B cell (primary cell): ENCODE measurements around the gene ANKRD33B. TPM values are rescaled to one million over a fixed set of nuclear protein-coding genes. Genes with fewer than 3 reads are reported as not detected.

Experiments used
- ATAC-seq: fragments of 200-7000 bp; cut with Tn5 transposase; one replicate; pipeline ENCODE4 v1.10.0; 2021; ENCODE audit warnings: low read depth, mild to moderate bottlenecking, moderate number of reproducible peaks, moderate library complexity
- CTCF ChIA-PET: fragments of 350-600 bp; sonication (Branson Sonifier 250); formaldehyde crosslinking; loops from one replicate; lab custom pipeline; 2021; ENCODE audit warnings: antibody characterized with exemption, inconsistent platforms; lab: Charles Lee
- POLR2A ChIA-PET: fragments of 350-600 bp; sonication (Branson Sonifier 250); formaldehyde crosslinking; loops from one replicate; lab custom pipeline; 2021; ENCODE audit warnings: antibody characterized with exemption; lab: Charles Lee
- DNase-seq: peaks from one replicate; pipeline ENCODE4 v3.0.0; 2013
- H2AFZ ChIP-seq: 2 replicates; pipeline ENCODE4 v1.6.1; 2012; ENCODE audit warnings: mild to moderate bottlenecking, low read depth, low read length; ENCODE audit not compliant: insufficient read depth, poor library complexity, severe bottlenecking
- H3K27ac ChIP-seq, 2 donors: 1 replicate in 1 of 2; 2 replicates in 1 of 2; pipeline ENCODE4 v1.5.1; 2012 to 2013; ENCODE audit warnings: low read length in 2 of 2, mild to moderate bottlenecking in 2 of 2, moderate library complexity in 1 of 2
- H3K27me3 ChIP-seq, 4 experiments: fragments of 200-600 bp in 1 of 4; sonication (generic) in 1 of 4; replicated peaks in 1 of 4; 1 replicate in 2 of 4; 2 replicates in 2 of 4; pipeline versions ENCODE4 v1.6.1 to v1.7.0; 2013 to 2016; ENCODE audit warnings: low read length in 3 of 4, mild to moderate bottlenecking in 2 of 4, mixed read lengths in 1 of 4, moderate library complexity in 1 of 4; ENCODE audit not compliant: insufficient read depth in 4 of 4, control insufficient read depth in 3 of 4; ENCODE audit errors: control extremely low read depth in 1 of 4
- H3K36me3 ChIP-seq, 2 experiments: replicated peaks in 1 of 2; 1 replicate in 1 of 2; 2 replicates in 1 of 2; pipeline versions ENCODE4 v1.6.1 to v1.7.1; 2013; ENCODE audit warnings: low read length in 1 of 2; ENCODE audit not compliant: insufficient read depth in 2 of 2, control insufficient read depth in 1 of 2; ENCODE audit errors: control extremely low read depth in 1 of 2, extremely low read depth in 1 of 2
- H3K4me1 ChIP-seq, 2 donors: fragments of 200-600 bp in 1 of 2; sonication (generic) in 1 of 2; 1 replicate in 1 of 2; 2 replicates in 1 of 2; pipeline versions ENCODE4 v1.5.1 to v1.6.1; 2013 to 2017; ENCODE audit warnings: low read length in 2 of 2; ENCODE audit not compliant: control insufficient read depth in 2 of 2, insufficient read depth in 2 of 2
- H3K4me2 ChIP-seq: replicated peaks from 2 replicates; pipeline ENCODE3; 2012; ENCODE audit warnings: mild to moderate bottlenecking, low read depth, low read length; ENCODE audit not compliant: poor library complexity, severe bottlenecking
- H3K4me3 ChIP-seq, 5 experiments: fragments of 200-600 bp in 1 of 5; sonication (generic) in 1 of 5; 1 replicate in 3 of 5; 2 replicates in 2 of 5; pipeline versions ENCODE4 v1.5.1 to v1.7.0; 2011 to 2016; ENCODE audit warnings: low read length in 4 of 5, mild to moderate bottlenecking in 4 of 5, low read depth in 2 of 5, control low read depth in 1 of 5, moderate library complexity in 1 of 5; ENCODE audit not compliant: insufficient read depth in 1 of 5; ENCODE audit errors: control extremely low read depth in 1 of 5, extremely low read depth in 1 of 5
- H3K79me2 ChIP-seq: fragments of 200-600 bp; sonication (generic); one replicate; pipeline ENCODE4 v1.6.0; 2016; ENCODE audit warnings: low read length; ENCODE audit not compliant: control insufficient read depth, insufficient read depth
- H3K9ac ChIP-seq: fragments of 200-600 bp; sonication (generic); 2 replicates; pipeline ENCODE4 v1.6.1; 2017; ENCODE audit warnings: mild to moderate bottlenecking, low read length, moderate library complexity
- H3K9me3 ChIP-seq, 3 donors: one replicate each; pipeline versions ENCODE4 v1.6.1 to v1.7.1; 2013; ENCODE audit warnings: low read length in 2 of 3; ENCODE audit not compliant: control insufficient read depth in 2 of 3, insufficient read depth in 1 of 3; ENCODE audit errors: control extremely low read depth in 1 of 3
- H4K20me1 ChIP-seq: 2 replicates; pipeline ENCODE4 v1.6.0; 2012; ENCODE audit warnings: mild to moderate bottlenecking, low read length; ENCODE audit not compliant: insufficient read depth, control insufficient read depth, poor library complexity, severe bottlenecking
- H3K27ac Mint-ChIP-seq: one replicate; pipeline ENCODE4 v1.8.0; 2021; ENCODE audit warnings: mixed read lengths
- H3K27me3 Mint-ChIP-seq: one replicate; pipeline ENCODE4 v1.8.0; 2021; ENCODE audit warnings: mixed read lengths
- H3K4me1 Mint-ChIP-seq: one replicate; pipeline ENCODE4 v1.8.0; 2021; ENCODE audit warnings: mixed read lengths
- H3K4me3 Mint-ChIP-seq: one replicate; pipeline ENCODE4 v1.8.0; 2021; ENCODE audit warnings: mixed read lengths
- H3K9me3 Mint-ChIP-seq: one replicate; pipeline ENCODE4 v1.8.0; 2022; ENCODE audit warnings: mixed read lengths; ENCODE audit not compliant: insufficient read depth
- EZH2 ChIP-seq: IDR thresholded peaks from 2 replicates; pipeline ENCODE4 v1.6.1; 2012; ENCODE audit warnings: borderline replicate concordance, low read depth, mild to moderate bottlenecking, moderate library complexity, low read length; ENCODE audit not compliant: insufficient read depth, poor library complexity, severe bottlenecking
- WGBS: methylation state at CpG from one replicate; pipeline ENCODE4 v1.1.5; 2013; ENCODE audit warnings: missing lambda C conversion rate; ENCODE audit not compliant: insufficient coverage; 5-methylcytosine and 5-hydroxymethylcytosine counted together
- intact Hi-C: fragments of 100-400 bp; cut with micrococcal nuclease; formaldehyde crosslinking; loops from one replicate; pipeline ENCODE4 v1.10.0; 2022
- polyA plus RNA-seq: library from polyadenylated mRNA; depleted of rRNA; stranded (reverse); fragments of >200 nt; gene quantifications from 2 replicates; pipeline ENCODE4 v1.2.3, GENCODE V29; 2012
- total RNA-seq, 2 donors: library from RNA; stranded (reverse); fragments of 120-200 nt in 1 of 2; gene quantifications; 1 replicate in 1 of 2; 2 replicates in 1 of 2; pipeline versions ENCODE4 v1.2.3 to v1.2.4, GENCODE V29; 2013 to 2022
- TF ChIP-seq, protein P1 (sequence below): fragments of 200-600 bp; IDR thresholded peaks from one replicate; pipeline ENCODE4 v1.8.0; 2022; ENCODE audit warnings: antibody characterized with exemption, mild to moderate bottlenecking

Gene ANKRD33B
- total and polyA plus RNA-seq, 2 donors (not counting 1 experiment from before 2014, with no cell fraction given) = 2.9 to 23.4 TPM

DNA sequence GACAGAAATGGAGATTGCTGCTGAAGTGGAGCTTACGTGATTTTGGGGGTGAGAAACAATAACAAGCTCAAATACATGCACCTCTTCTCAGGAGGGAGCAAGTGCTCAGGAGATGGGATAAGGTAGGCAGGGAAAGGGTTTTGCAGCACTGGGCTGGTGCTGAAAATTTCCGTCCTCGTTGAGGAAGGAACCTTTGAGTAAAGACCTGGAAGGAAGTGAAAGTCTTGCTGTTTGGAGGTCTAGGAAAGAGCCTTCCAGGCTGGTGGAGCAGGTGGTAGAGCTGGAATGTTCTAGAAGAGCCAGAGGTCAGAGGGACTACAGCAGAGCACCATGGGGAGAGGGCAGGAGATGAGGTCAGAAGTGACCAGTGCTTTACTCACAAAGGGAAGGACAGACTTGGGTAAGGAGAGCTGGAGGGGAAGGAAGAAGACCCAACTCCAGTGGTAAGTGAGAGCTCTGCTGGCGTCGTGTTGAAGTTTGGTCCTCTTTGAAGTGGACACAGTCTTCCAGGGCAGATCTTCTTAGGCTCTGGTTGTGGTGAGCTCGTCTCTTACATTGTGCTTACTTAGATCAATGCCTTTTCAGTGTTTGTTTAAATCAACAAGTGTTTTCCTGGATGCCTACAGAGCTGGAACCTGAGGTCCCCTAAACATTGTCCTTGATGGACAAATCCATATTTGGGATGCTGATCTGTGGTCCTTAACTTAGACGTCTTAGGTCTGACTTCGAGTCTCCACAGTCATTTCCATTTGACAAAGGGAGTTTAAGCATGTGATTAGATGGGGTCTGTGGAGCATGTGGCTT, 21.0 kb downstream of the ANKRD33B start:
- H3K4me1 Mint-ChIP-seq = peaks cover 88% of the 10 kb centered on the region
- H3K9me3 Mint-ChIP-seq = peaks cover 3% of the 10 kb centered on the region
- peak overlapping the region; percentile 16 for H3K4me3 Mint-ChIP-seq
- intact Hi-C loops = no loop called here
- Histone ChIP-seq H2AFZ (no peak overlapping the region), H3K36me3 (no peaks in the 10 kb centered on the region), H3K27me3 (no peaks in the 10 kb centered on the region), H3K27ac (no peak overlapping the region), H3K4me3 (no peak overlapping the region), H3K9ac (no peak overlapping the region), H3K79me2 (peaks cover 87% of the 10 kb centered on the region), H3K4me1 (peaks cover 54 to 62% of the 10 kb centered on the region in 2 donors), H3K4me2 (peak overlapping the region; percentile 45), H4K20me1 (peaks cover 69% of the 10 kb centered on the region), H3K9me3 (peaks cover 0 to 11% (median 8%) of the 10 kb centered on the region in 3 donors)
- 39% methylated on average over 5 of the region's 8 CpGs for WGBS
- H3K27ac Mint-ChIP-seq = peak overlapping the region; percentile 8
- H3K27me3 Mint-ChIP-seq = no peaks in the 10 kb centered on the region
- DNase-seq (peak; percentile 23), ATAC-seq (no peak)
- ChIA-PET CTCF (interaction anchor here (0.6 to 2.3 kb wide), 6 partner anchors 9 to 147 kb away, joined by 3 to 10 read pairs (median 4); no protein-coding TSS in a partner anchor), POLR2A (interaction anchor here (0.5 to 2.2 kb wide), 2 partner anchors 23 to 111 kb away, joined by 3 to 6 read pairs; no protein-coding TSS in a partner anchor)
- TF ChIP-seq EZH2 = no peak
- TF ChIP-seq, protein P1, sequence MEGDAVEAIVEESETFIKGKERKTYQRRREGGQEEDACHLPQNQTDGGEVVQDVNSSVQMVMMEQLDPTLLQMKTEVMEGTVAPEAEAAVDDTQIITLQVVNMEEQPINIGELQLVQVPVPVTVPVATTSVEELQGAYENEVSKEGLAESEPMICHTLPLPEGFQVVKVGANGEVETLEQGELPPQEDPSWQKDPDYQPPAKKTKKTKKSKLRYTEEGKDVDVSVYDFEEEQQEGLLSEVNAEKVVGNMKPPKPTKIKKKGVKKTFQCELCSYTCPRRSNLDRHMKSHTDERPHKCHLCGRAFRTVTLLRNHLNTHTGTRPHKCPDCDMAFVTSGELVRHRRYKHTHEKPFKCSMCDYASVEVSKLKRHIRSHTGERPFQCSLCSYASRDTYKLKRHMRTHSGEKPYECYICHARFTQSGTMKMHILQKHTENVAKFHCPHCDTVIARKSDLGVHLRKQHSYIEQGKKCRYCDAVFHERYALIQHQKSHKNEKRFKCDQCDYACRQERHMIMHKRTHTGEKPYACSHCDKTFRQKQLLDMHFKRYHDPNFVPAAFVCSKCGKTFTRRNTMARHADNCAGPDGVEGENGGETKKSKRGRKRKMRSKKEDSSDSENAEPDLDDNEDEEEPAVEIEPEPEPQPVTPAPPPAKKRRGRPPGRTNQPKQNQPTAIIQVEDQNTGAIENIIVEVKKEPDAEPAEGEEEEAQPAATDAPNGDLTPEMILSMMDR = no peak

DNA sequence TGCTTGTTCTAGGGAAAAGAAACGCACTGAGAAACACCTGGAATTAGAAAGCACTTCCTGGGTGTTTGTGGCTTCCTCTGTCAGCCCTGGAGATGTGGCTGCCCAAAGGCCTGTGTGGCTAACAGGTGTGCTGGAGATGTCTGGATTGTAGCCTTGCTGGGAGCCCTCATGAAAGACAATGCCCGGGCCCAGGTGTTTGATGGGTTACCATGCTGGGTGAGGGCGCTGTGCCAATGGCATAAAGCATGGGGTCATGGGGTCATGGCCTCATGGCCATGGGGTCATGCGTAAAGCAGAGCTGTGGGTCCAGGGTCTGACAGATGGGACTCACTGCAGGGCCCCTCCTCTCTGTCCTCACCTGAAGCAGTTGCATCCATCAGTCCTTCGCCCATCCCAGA, 21.6 kb downstream of the ANKRD33B start:
- POLR2A ChIA-PET = interaction anchor here (2.2 kb wide), 1 partner anchor 22 kb away, joined by 6 read pairs; no protein-coding TSS in a partner anchor
- no peak overlapping the region for H3K27ac ChIP-seq

More for the DNA sequence above, 21.6 kb downstream of the ANKRD33B start:
- TF ChIP-seq EZH2 = no peak
- TF ChIP-seq, protein P1 = no peak
- Mint-ChIP-seq H3K9me3 (peaks cover 3% of the 10 kb centered on the region), H3K27ac (peak overlapping the region; percentile 56), H3K4me1 (peaks cover 84% of the 10 kb centered on the region), H3K4me3 (no peak overlapping the region), H3K27me3 (no peaks in the 10 kb centered on the region)
- DNase-seq (peak; percentile 8), ATAC-seq (no peak)
- H4K20me1 ChIP-seq = peaks cover 69% of the 10 kb centered on the region
- H3K36me3 ChIP-seq = no peaks in the 10 kb centered on the region
- no peak overlapping the region for H3K4me3 ChIP-seq
- peaks cover 48 to 56% of the 10 kb centered on the region in 2 donors for H3K4me1 ChIP-seq
- 83% methylated on average over 5 of the region's 5 CpGs for WGBS
- CTCF ChIA-PET = interaction anchor here (1.0 to 2.3 kb wide), 2 partner anchors 42 to 148 kb away, joined by 3 to 10 read pairs; no protein-coding TSS in a partner anchor
- H2AFZ ChIP-seq = no peak overlapping the region
- peaks cover 0 to 11% (median 11%) of the 10 kb centered on the region in 3 donors for H3K9me3 ChIP-seq
- H3K9ac ChIP-seq = no peak overlapping the region
- no peak overlapping the region for H3K4me2 ChIP-seq
- intact Hi-C loops = no loop called here
- no peaks in the 10 kb centered on the region for H3K27me3 ChIP-seq
- H3K79me2 ChIP-seq = peaks cover 87% of the 10 kb centered on the region
